Adrenal gland (tissue), 12 donors: ENCODE results near the gene ENDOV. TPM values are rescaled to one million over a fixed set of nuclear protein-coding genes. Genes with fewer than 3 reads are reported as not detected.

Source experiments
- DNase-seq, 7 donors: peaks; one replicate each; pipeline ENCODE4 v3.0.0-alpha.2; 2019 to 2020
- H3K27ac ChIP-seq, 5 donors: fragments of 200-600 bp; sonication (generic) in 4 of 5; 1 replicate in 3 of 5; 2 replicates in 2 of 5; pipeline versions ENCODE4 v1.5.1 to v1.8.0; 2016 to 2020; ENCODE audit warnings: mild to moderate bottlenecking in 1 of 5
- H3K27me3 ChIP-seq: fragments of 200-600 bp; 2 replicates; pipeline ENCODE4 v1.8.0; 2021
- H3K36me3 ChIP-seq, 2 donors: fragments of 200-600 bp; replicated peaks in 1 of 2; 1 replicate in 1 of 2; 2 replicates in 1 of 2; pipeline versions ENCODE4 v1.5.1 to v1.8.0; 2018 to 2022
- H3K4me1 ChIP-seq, 2 donors: fragments of 200-600 bp; replicated peaks in 1 of 2; 1 replicate in 1 of 2; 2 replicates in 1 of 2; pipeline versions ENCODE4 v1.5.1 to v1.8.0; 2018 to 2021
- H3K4me3 ChIP-seq, 4 donors: fragments of 200-600 bp; sonication (generic) in 3 of 4; one replicate each; pipeline ENCODE4 v1.5.1; 2016 to 2018
- H3K9me3 ChIP-seq, 3 donors: fragments of 200-600 bp; sonication (generic) in 1 of 3; replicated peaks in 1 of 3; 1 replicate in 2 of 3; 2 replicates in 1 of 3; pipeline versions ENCODE4 v1.5.1 to v1.8.0; 2016 to 2021
- POLR2A ChIP-seq, 2 donors: fragments of 450-650 bp; IDR thresholded peaks; one replicate each; pipeline ENCODE4 v1.6.1; 2017; ENCODE audit warnings: antibody characterized with exemption in 2 of 2, mild to moderate bottlenecking in 2 of 2, moderate library complexity in 1 of 2
- WGBS, 4 donors: extraction: QIAGEN DNeasy Blood & Tissue Kit in 2 of 4; methylation state at CpG; one replicate each; pipeline versions ENCODE4 v1.1.5 to v1.1.7; 2013 to 2017; 5-methylcytosine and 5-hydroxymethylcytosine counted together
- intact Hi-C, 2 donors: fragments of 100-400 bp; cut with DNase I; formaldehyde crosslinking; loops; one replicate each; pipeline versions ENCODE4 v1.14.1 to v1.15.0; 2022 to 2023
- polyA plus RNA-seq, 3 donors: library from polyadenylated mRNA; stranded (reverse); fragments of 200-250 nt in 2 of 3; fragments of 350-450 nt in 1 of 3; fragmentation: Illumina TruSeq in 1 of 3; extraction: RNeasy Lipid Tissue Mini Kit (QIAGEN cat#74804) in 1 of 3; gene quantifications; one replicate each; pipeline ENCODE4 v1.2.3, GENCODE V29; 2013 to 2014
- total RNA-seq, 9 donors: library from RNA; depleted of rRNA in 4 of 9; stranded (reverse); fragments of >200 nt in 4 of 9; fragments of 120-200 nt in 1 of 9; fragmentation: NEBNext Ultra II Directional in 1 of 9; extraction: Animal tissue kit (Norgen Biotek cat#: 25700) in 1 of 9; gene quantifications; one replicate each; pipeline versions ENCODE4 v1.1.0 to v1.2.4, GENCODE V29; 2013 to 2023
- TF ChIP-seq, protein P1 (sequence below), 6 experiments: fragments of 450-650 bp in 4 of 6; fragments of 200-600 bp in 2 of 6; sonication (generic) in 1 of 6; IDR thresholded peaks; 1 replicate in 5 of 6; 2 replicates in 1 of 6; pipeline versions ENCODE4 v1.5.1 to v1.8.0; 2016 to 2021; ENCODE audit warnings: antibody characterized with exemption in 6 of 6, mild to moderate bottlenecking in 2 of 6, moderate library complexity in 1 of 6
- donor health status: healthy with polysubstance abuse.
- donor health status: Bipolar disorder and iron deficiency.
- donor health status: DM: yes; HTN: yes; CAD: no.
- donor health status: DM: no; HTN: no; CAD: no.
- donor health status: DM: no; HTN: no; CAD: no.
- donor health status: DM: yes; HTN: yes; CAD: no.

Gene ENDOV
- total and polyA plus RNA-seq, 12 donors, result 7.1 to 31.9 (median 18.3) TPM

DNA sequence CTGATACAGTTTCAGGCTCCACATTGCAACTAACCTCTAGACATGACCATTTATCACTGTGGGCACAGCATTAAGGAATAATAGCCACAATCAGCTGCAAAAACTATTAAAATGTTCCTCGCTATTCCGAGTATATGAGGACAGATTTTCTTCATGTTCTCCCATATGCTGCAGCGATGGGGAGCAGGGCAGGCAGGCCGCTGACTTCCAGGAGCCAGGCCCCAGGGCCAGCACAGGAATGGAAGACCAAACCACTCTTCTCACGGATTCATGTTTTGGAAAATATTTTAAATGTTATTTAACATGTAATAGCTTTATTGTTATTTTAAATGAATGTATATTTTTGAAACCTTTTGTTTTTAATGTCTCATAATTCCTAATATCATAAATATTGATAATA is 43.8 kb upstream of the ENDOV start:
- no peaks in the 10 kb centered on the region for H3K27me3 ChIP-seq
- TF ChIP-seq POLR2A (IDR thresholded peaks at IDR 0.05), result no peak
- TF ChIP-seq, protein P1, sequence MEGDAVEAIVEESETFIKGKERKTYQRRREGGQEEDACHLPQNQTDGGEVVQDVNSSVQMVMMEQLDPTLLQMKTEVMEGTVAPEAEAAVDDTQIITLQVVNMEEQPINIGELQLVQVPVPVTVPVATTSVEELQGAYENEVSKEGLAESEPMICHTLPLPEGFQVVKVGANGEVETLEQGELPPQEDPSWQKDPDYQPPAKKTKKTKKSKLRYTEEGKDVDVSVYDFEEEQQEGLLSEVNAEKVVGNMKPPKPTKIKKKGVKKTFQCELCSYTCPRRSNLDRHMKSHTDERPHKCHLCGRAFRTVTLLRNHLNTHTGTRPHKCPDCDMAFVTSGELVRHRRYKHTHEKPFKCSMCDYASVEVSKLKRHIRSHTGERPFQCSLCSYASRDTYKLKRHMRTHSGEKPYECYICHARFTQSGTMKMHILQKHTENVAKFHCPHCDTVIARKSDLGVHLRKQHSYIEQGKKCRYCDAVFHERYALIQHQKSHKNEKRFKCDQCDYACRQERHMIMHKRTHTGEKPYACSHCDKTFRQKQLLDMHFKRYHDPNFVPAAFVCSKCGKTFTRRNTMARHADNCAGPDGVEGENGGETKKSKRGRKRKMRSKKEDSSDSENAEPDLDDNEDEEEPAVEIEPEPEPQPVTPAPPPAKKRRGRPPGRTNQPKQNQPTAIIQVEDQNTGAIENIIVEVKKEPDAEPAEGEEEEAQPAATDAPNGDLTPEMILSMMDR (IDR thresholded peaks at IDR 0.05), result no peak
- WGBS, 4 donors, result 87 to 95% (median 90%) methylated on average over 5 of the region's 5 CpGs
- DNase-seq, result no peak
- H3K27ac ChIP-seq, result no peak overlapping the region
- no peak overlapping the region for H3K4me3 ChIP-seq
- H3K9me3 ChIP-seq, result no peaks in the 10 kb centered on the region
- intact Hi-C loops, result no loop called here
- peaks cover 0 to 98% of the 10 kb centered on the region in 2 donors for H3K36me3 ChIP-seq
- H3K4me1 ChIP-seq, result peaks cover 0 to 7% of the 10 kb centered on the region in 2 donors

- DNase-seq, result no peak
- peaks cover 0 to 98% of the 10 kb centered on the region in 2 donors for H3K36me3 ChIP-seq
- intact Hi-C loops, result no loop called here
Observed at GRCh38 chr17:80372456-80372855, 42.5 kb upstream of the ENDOV start.

GRCh38 chr17:80372922-80373570 is 41.9 kb upstream of the ENDOV start:
- Histone ChIP-seq H3K4me1 (peaks cover 0 to 7% of the 10 kb centered on the region in 2 donors), H3K27me3 (no peaks in the 10 kb centered on the region), H3K9me3 (no peaks in the 10 kb centered on the region), H3K36me3 (peaks cover 0 to 98% of the 10 kb centered on the region in 2 donors), H3K4me3 (no peak overlapping the region), H3K27ac (no peak overlapping the region)
- TF ChIP-seq, protein P1 (IDR thresholded peaks at IDR 0.05), result no peak
- TF ChIP-seq POLR2A (IDR thresholded peaks at IDR 0.05), result no peak
- intact Hi-C loops, result no loop called here
- WGBS, 4 donors, result 90 to 94% (median 91%) methylated on average over 9 to 18 of the region's 18 CpGs
- no peak for DNase-seq

More at GRCh38 chr17:80372456-80372855, 42.5 kb upstream of the ENDOV start:
- Histone ChIP-seq H3K4me3 (no peak overlapping the region), H3K9me3 (no peaks in the 10 kb centered on the region), H3K27me3 (no peaks in the 10 kb centered on the region), H3K27ac (no peak overlapping the region), H3K4me1 (peaks cover 0 to 7% of the 10 kb centered on the region in 2 donors)
- WGBS, 4 donors, result 88 to 93% (median 89%) methylated on average over 11 of the region's 11 CpGs
- TF ChIP-seq, protein P1 (IDR thresholded peaks at IDR 0.05), result no peak
- no peak for TF ChIP-seq POLR2A (IDR thresholded peaks at IDR 0.05)

GRCh38 chr17:80374039-80374731 is 40.8 kb upstream of the ENDOV start:
- no peaks in the 10 kb centered on the region for H3K9me3 ChIP-seq
- no peak overlapping the region for H3K4me3 ChIP-seq
- peaks cover 0 to 7% of the 10 kb centered on the region in 2 donors for H3K4me1 ChIP-seq
- DNase-seq, result peak in 1 of 7 donors; percentile 3
- TF ChIP-seq, protein P1 (IDR thresholded peaks at IDR 0.05), result no peak
- no peak for TF ChIP-seq POLR2A (IDR thresholded peaks at IDR 0.05)
- intact Hi-C loops, result no loop called here
- peaks cover 0 to 98% of the 10 kb centered on the region in 2 donors for H3K36me3 ChIP-seq
- 91 to 95% (median 92%) methylated on average over 15 to 22 of the region's 22 CpGs for WGBS, 4 donors
- no peaks in the 10 kb centered on the region for H3K27me3 ChIP-seq
- H3K27ac ChIP-seq, result no peak overlapping the region
